Measurements from ENCODE around the gene TFEC. TPM values are rescaled to one million over a fixed set of nuclear protein-coding genes. Genes with fewer than 3 reads are reported as not detected.

TFEC gene
- total and polyA plus RNA-seq, 10 of the 15 experiments (the other 5 are each of a cell fraction or from before 2014, with no cell fraction given), result 0.18 to 5.8 (median 2.4) TPM

DNA sequence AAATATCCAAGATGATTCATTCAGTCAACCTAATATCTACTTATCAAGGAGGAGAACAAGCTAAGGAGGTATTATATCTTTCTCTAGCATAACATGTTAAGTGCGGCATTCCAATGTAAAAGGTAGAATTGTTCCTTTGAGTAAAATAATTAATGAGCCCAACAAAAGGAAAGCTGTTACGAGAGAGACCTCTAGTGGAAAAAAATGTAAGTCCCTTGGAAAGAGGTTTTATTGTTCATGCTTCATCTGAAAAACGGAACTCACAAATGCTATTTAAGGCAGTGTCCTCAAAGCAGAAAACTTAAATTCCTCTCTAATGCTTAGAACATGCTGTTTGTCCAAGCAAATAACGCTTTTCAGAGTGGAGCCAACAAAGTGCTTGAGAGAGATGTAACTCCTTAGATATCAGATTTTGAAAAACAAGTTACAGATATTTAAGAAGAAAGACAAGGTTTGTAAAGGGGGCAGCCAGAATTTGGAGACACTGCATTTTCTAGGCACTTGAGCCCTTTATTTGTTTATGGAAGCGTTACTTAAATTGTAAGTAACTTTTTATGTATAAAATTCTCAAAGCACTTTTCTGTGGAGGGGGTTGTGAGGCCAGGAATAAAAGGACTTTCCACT, 119.9 kb downstream of the TFEC start:
- no peaks in the 10 kb centered on the region for H3K79me2 ChIP-seq (ENCODE audit: control insufficient read depth, insufficient read depth, low read length)
- TF ChIP-seq RAD51 (IDR thresholded peaks at IDR 0.05) (no peak), SRF (IDR thresholded peaks at IDR 0.05; ENCODE audit: low read depth in 2 of 2, low read length in 2 of 2) (peak; percentile 42 to 66; a peak in 3 of 4 replicates), CTCF (IDR thresholded peaks at IDR 0.05 in 2 of 3, conservative IDR thresholded peaks at IDR 0.05 in 1 of 3; ENCODE audit: control insufficient read depth in 2 of 3, extremely low read depth in 1 of 3, insufficient read depth in 1 of 3, low read depth in 3 of 3, low read length in 3 of 3) (peak; percentile 43 to 63 (median 54); a peak in 4 of 6 replicates), SMC3 (IDR thresholded peaks at IDR 0.05; ENCODE audit: borderline replicate concordance, low read length) (peak; percentile 33; the same call in 1 of the 2 replicates), RAD21 (IDR thresholded peaks at IDR 0.05; ENCODE audit: insufficient read depth, low read depth, low read length) (peak; percentile 74), TCF12 (IDR thresholded peaks at IDR 0.05; ENCODE audit: low read depth, low read length) (no peak)
- no peak overlapping the region for H3K9ac ChIP-seq (ENCODE audit: control insufficient read depth, insufficient read depth, low read length)
- H3K27me3 ChIP-seq (replicated peaks in 1 of 2; ENCODE audit: control insufficient read depth in 2 of 2, insufficient read depth in 2 of 2, low read length in 1 of 2), result no peaks in the 10 kb centered on the region; a peak in 1 of 4 replicates
- ChIA-PET POLR2A (no interaction called here), CTCF (interaction anchor here (0.6 to 0.7 kb wide), 3 partner anchors 8 to 1883 kb away, joined by 3 read pairs; no protein-coding TSS in a partner anchor), SMC1A (ENCODE audit: uncharacterized antibody, unreplicated experiment) (interaction anchor here (0.7 kb wide), 1 partner anchor 85 kb away, joined by 3 read pairs; no protein-coding TSS in a partner anchor), RAD21 (ENCODE audit: unreplicated experiment) (no interaction called here)
- no peak overlapping the region for H3K27ac ChIP-seq (ENCODE audit: control insufficient read depth, insufficient read depth)
- FAIRE-seq, result peak; percentile 83
- H3K4me2 ChIP-seq (ENCODE audit: control insufficient read depth, insufficient read depth), result no peak overlapping the region
- BruUV-seq (replicated peaks), result no TSS peak
- whole genome bisulfite sequencing (ENCODE audit: insufficient coverage, insufficient replicate concordance, low lambda C conversion rate, missing lambda C conversion rate), result 2% methylated on average over 5 of the region's 5 CpGs
- H2AFZ ChIP-seq (ENCODE audit: control insufficient read depth, low read depth, low read length), result no peak overlapping the region; the same call in 1 of the 2 replicates
- in situ Hi-C loops (cut with MboI), result no loop called here
- DNase-seq (ENCODE audit: low read depth, low spot score), result no peak
- intact Hi-C loops (cut with micrococcal nuclease; ENCODE audit: unreplicated experiment), result loop anchor here (5.0 to 10.0 kb wide), 2 partner anchors 214 to 1043 kb away; no protein-coding TSS in a partner anchor
- no peaks in the 10 kb centered on the region for H3K4me1 ChIP-seq (ENCODE audit: control insufficient read depth, insufficient read depth, low read length)
- no peaks in the 10 kb centered on the region for H4K20me1 ChIP-seq (ENCODE audit: control insufficient read depth, insufficient read depth)
- no peak overlapping the region for H3K4me3 ChIP-seq
- H3K36me3 ChIP-seq (ENCODE audit: control insufficient read depth in 2 of 2, insufficient read depth in 2 of 2, low read length in 1 of 2), result no peaks in the 10 kb centered on the region
- H3K9me3 ChIP-seq (replicated peaks; ENCODE audit: control insufficient read depth, insufficient read depth, low read length), result no peaks in the 10 kb centered on the region
- ATAC-seq, result peak; percentile 62
